ENCODE measurements around the gene CEBPZOS. TPM values are rescaled to one million over a fixed set of nuclear protein-coding genes. Genes with fewer than 3 reads are reported as not detected.
A peak's percentile ranks its signal among the peaks of the same experiment; 100 is the strongest.

The CEBPZOS gene
- total RNA-seq, 1 experiment from 2014 or later, result 46.8 TPM

GRCh38 chr2:37230581-37230980 lies 34.3 kb downstream of the CEBPZOS start:
- peaks cover 14 to 23% of the 10 kb centered on the region in 2 experiments for H3K4me1 ChIP-seq (ENCODE audit: control insufficient read depth in 1 of 2, insufficient read depth in 2 of 2, low read length in 2 of 2)
- ChIA-PET CTCF (no interaction called here), POLR2A (no interaction called here), RAD21 (ENCODE audit: low non-redundant PET in 1 of 2, low total read pairs in 2 of 2, uncharacterized antibody in 2 of 2, unreplicated experiment in 2 of 2) (no interaction called here)
- peak overlapping the region; percentile 93 to 95 for H3K4me3 ChIP-seq (replicated peaks in 1 of 2; ENCODE audit: low read depth in 1 of 2, low read length in 2 of 2)
- no peak overlapping the region for H2AFZ ChIP-seq (ENCODE audit: low read depth, low read length, poor library complexity, severe bottlenecking)
- H3K4me2 ChIP-seq (ENCODE audit: low read length), result peak overlapping the region; percentile 92
- no TSS peak for BruUV-seq (replicated peaks)
- no peaks in the 10 kb centered on the region for H3K9me3 ChIP-seq (ENCODE audit: control insufficient read depth in 1 of 2, insufficient read depth in 1 of 2, low read depth in 1 of 2, low read length in 2 of 2)
- H3K9ac ChIP-seq (ENCODE audit: low read length), result peak overlapping the region; percentile 95
- intact Hi-C loops (cut with micrococcal nuclease), result no loop called here
- TF ChIP-seq ZBTB33 (IDR thresholded peaks at IDR 0.05; ENCODE audit: extremely low read depth, insufficient replicate concordance, low read length) (no peak), ELF1 (IDR thresholded peaks at IDR 0.05; ENCODE audit: borderline replicate concordance, low read depth) (no peak), MAX (IDR thresholded peaks at IDR 0.05) (no peak), RAD21 (IDR thresholded peaks at IDR 0.05; ENCODE audit: low read depth) (no peak), POLR2A (IDR thresholded peaks at IDR 0.05; ENCODE audit: borderline replicate concordance, extremely low read depth, insufficient read depth, insufficient read length) (no peak)
- peaks cover 10% of the 10 kb centered on the region; the same call in 1 of the 2 replicates for H4K20me1 ChIP-seq (ENCODE audit: insufficient read depth)
- H3K36me3 ChIP-seq (ENCODE audit: control insufficient read depth in 1 of 2, insufficient read depth in 2 of 2, low read length in 2 of 2), result peaks cover 19 to 25% of the 10 kb centered on the region in 2 experiments; a peak in 3 of 4 replicates
- no peaks in the 10 kb centered on the region for H3K27me3 ChIP-seq (ENCODE audit: insufficient read depth, low read length)
- H3K9me2 ChIP-seq (ENCODE audit: insufficient read depth), result no peaks in the 10 kb centered on the region
- ATAC-seq, result no peak
- peaks cover 95% of the 10 kb centered on the region for H3K79me2 ChIP-seq (ENCODE audit: insufficient read depth, low read length)
- peak overlapping the region; percentile 57 for H3K27ac ChIP-seq (ENCODE audit: low read depth, low read length)
- DNase-seq (ENCODE audit: low read depth, low spot score), result no peak
